GM13977 (cell line): ENCODE results near the gene CEP170B.

Experiments used
- DNase-seq: peaks from one replicate; pipeline ENCODE4 v3.0.0; 2012; ENCODE audit warnings: low spot score
- in situ Hi-C: fragments of 300-500 bp; cut with MboI; formaldehyde crosslinking; loops from one replicate; pipeline ENCODE4 v1.12.0; 2022; ENCODE audit warnings: low sequenced_read_pairs, low pct_unique_long_range_greater_than_20kb, mixed read lengths, inconsistent platforms; ENCODE audit not compliant: unreplicated experiment
- TF ChIP-seq, protein P1 (sequence below): IDR thresholded peaks from 2 replicates; pipeline ENCODE4 v1.5.1; 2012; ENCODE audit warnings: mild to moderate bottlenecking, control low read depth; ENCODE audit not compliant: insufficient read depth; ENCODE audit errors: extremely low read depth, missing control alignments

Gene CEP170B

GRCh38 chr14:104923640-104924420 lies 58.8 kb downstream of the CEP170B start:
- DNase-seq = no peak
- in situ Hi-C loops = no loop called here
- TF ChIP-seq, protein P1, sequence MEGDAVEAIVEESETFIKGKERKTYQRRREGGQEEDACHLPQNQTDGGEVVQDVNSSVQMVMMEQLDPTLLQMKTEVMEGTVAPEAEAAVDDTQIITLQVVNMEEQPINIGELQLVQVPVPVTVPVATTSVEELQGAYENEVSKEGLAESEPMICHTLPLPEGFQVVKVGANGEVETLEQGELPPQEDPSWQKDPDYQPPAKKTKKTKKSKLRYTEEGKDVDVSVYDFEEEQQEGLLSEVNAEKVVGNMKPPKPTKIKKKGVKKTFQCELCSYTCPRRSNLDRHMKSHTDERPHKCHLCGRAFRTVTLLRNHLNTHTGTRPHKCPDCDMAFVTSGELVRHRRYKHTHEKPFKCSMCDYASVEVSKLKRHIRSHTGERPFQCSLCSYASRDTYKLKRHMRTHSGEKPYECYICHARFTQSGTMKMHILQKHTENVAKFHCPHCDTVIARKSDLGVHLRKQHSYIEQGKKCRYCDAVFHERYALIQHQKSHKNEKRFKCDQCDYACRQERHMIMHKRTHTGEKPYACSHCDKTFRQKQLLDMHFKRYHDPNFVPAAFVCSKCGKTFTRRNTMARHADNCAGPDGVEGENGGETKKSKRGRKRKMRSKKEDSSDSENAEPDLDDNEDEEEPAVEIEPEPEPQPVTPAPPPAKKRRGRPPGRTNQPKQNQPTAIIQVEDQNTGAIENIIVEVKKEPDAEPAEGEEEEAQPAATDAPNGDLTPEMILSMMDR = no peak

DNA sequence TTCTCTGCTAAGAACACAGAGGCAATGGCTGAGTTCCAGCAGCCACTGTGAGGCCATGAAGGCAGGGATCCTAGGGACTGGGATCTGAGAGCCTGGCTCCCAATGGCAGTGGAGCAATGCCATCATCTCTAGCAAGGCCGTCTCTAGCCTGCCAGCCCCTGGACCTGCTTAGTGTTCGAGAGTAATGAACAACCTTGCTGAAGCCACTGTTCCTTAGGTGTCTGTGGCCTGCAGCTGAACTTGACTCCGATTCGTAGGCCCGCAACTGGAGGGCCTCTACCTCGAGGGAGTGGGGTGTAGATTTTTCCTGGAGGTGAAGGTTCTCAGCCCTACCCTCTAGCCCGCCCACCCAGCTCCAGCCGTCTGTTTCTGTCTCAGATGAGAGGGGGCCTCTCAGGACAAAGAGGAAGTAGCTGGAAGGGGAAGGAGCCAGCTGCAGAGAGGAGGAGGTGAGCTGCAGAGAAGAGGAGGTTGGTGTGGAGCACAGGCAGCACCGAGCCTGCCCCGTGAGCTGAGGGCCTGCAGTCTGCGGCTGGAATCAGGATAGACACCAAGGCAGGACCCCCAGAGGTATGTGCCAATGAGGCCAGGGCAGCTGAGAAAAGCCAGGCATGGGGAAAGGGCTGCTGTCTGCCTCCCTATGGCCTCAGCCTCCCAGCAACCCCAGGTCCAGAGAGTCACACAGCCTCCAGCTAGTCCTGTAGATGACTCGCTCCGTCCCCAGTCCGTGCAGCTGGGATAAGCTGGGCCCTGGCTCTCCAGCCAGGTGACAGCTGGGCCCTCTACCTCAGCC lies 59.5 kb downstream of the CEP170B start, which contains the start of gene PLD4:
TSS of gene PLD4 (plus strand) at position 459 of the 793 bp plus-strand sequence. CDS start 2,262 bp downstream, outside the sequence.
- TF ChIP-seq, protein P1 = no peak

GRCh38 chr14:104925214-104925854 lies 60.3 kb downstream of the CEP170B start:
- TF ChIP-seq, protein P1 = no peak
- in situ Hi-C loops = no loop called here
- no peak for DNase-seq

More for the DNA sequence above, 59.5 kb downstream of the CEP170B start, which contains the start of gene PLD4:
- peak; percentile 47 for DNase-seq
- in situ Hi-C loops = no loop called here

DNA sequence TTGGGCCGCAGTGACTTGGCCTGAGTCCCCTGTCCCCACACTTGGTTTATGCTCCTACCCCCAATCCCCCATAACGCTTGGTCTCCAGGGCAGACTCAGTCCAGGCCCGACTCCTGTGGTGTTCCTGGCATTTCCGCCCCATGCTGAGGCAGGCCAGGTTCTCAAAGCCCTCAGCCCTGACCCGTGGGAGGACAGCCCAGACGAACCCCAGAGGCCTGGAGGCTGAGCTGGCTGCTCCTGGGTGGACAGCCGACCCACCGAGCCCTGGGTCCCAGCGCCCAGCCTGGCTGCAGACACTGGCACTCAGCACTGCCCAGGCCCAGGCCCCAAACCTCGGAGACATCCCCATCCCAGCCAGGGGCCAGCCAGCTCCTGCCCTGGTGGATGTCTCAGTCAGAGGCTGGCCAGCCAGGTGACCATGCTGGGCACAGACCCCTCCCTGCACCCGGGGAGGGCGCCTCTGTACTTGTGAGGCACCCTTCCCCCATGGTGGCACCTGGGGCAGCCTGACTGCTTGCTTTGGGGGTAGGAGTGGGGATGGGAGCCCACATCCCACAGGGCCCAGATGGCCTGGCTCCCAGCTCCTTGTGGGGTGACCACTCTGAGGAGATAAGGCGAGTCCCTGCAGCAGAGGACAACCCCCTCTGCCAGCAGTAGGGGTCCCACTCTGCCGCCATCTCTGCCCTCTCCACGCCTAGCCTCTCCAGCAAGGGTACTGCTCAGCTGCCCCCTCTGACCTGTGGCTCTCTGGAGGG lies 61.0 kb downstream of the CEP170B start:
- in situ Hi-C loops = no loop called here
- DNase-seq = peak; percentile 20
- TF ChIP-seq, protein P1 = no peak

DNA sequence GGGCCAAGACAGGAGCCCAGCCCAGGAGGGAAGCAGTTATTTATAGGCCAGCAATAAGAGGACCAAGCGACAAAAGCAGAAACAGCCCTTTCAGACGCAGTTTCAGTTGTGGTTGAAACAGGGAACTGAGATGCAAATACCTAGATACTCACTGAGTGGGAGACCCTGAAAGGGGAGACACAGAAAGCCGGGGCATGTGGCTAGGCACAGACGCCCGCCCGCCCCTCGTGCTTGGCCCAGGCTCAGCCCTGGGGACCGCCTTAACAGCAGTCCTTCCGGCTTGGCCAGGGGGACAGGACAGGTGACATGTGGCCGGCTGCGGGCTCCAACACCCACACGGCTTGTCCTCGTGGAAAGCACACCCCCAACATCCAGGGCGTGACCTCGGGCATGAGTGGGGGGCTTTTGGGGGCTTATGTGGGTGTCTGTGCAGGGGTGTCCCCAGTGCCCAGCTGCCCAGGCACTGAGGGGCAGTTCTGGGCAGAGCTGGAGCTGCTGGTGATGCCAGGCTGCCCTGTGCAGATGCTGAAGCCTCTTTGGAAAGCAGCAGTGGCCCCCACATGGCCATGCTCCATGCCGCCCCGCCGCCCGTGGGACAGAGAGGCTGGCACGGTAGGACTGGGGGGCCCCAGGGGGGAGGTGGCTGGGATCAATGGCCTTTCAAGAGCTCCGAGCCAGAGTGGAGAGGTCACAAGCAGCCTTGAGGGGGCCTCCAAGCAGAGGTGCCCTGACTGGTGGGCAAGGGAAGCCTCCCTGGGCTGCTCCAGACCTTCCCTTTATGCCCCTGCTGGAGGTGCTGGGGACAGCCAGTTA lies 61.8 kb downstream of the CEP170B start:
- TF ChIP-seq, protein P1 = no peak
- in situ Hi-C loops = no loop called here

More for the DNA sequence above, 61.8 kb downstream of the CEP170B start:
- DNase-seq = peak; percentile 94
